ENCODE measurements around the gene TRMT10B.

TRMT10B gene

GRCh38 chr9:37784291-37784615 lies 30.6 kb downstream of the TRMT10B start:
- Histone ChIP-seq H3K9ac (ENCODE audit: low read length) (peak overlapping the region; percentile 85), H3K79me2 (ENCODE audit: low read length) (peaks cover 53% of the 10 kb centered on the region), H3K27ac (ENCODE audit: low read length) (peak overlapping the region; percentile 53; the same call in 1 of the 2 replicates), H2AFZ (ENCODE audit: low read depth, low read length) (no peak overlapping the region), H3K36me3 (replicated peaks; ENCODE audit: low read depth, low read length) (peaks cover 42% of the 10 kb centered on the region), H3K4me3 (ENCODE audit: low read length) (peak overlapping the region; percentile 97), H3K4me1 (ENCODE audit: low read length) (peaks cover 21% of the 10 kb centered on the region), H3K27me3 (ENCODE audit: low read depth, low read length) (no peaks in the 10 kb centered on the region), H4K20me1 (ENCODE audit: insufficient read depth, low read length) (no peaks in the 10 kb centered on the region), H3K4me2 (ENCODE audit: low read length) (peak overlapping the region; percentile 85), H3K9me3 (ENCODE audit: insufficient read depth, low read length) (no peaks in the 10 kb centered on the region)
- no peak for TF ChIP-seq EZH2phosphoT487 (IDR thresholded peaks at IDR 0.05; ENCODE audit: low read depth)
- TF ChIP-seq, protein P1, sequence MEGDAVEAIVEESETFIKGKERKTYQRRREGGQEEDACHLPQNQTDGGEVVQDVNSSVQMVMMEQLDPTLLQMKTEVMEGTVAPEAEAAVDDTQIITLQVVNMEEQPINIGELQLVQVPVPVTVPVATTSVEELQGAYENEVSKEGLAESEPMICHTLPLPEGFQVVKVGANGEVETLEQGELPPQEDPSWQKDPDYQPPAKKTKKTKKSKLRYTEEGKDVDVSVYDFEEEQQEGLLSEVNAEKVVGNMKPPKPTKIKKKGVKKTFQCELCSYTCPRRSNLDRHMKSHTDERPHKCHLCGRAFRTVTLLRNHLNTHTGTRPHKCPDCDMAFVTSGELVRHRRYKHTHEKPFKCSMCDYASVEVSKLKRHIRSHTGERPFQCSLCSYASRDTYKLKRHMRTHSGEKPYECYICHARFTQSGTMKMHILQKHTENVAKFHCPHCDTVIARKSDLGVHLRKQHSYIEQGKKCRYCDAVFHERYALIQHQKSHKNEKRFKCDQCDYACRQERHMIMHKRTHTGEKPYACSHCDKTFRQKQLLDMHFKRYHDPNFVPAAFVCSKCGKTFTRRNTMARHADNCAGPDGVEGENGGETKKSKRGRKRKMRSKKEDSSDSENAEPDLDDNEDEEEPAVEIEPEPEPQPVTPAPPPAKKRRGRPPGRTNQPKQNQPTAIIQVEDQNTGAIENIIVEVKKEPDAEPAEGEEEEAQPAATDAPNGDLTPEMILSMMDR (IDR thresholded peaks at IDR 0.05; ENCODE audit: low read depth, low read length) = no peak

GRCh38 chr9:37784616-37785483 lies 31.2 kb downstream of the TRMT10B start, which contains the start of gene EXOSC3:
EXOSC3 (minus strand) TSS chr9:37785064; CDS start chr9:37785044, 20 bp downstream.
- Histone ChIP-seq H4K20me1 (ENCODE audit: insufficient read depth, low read length) (no peaks in the 10 kb centered on the region), H3K9me3 (ENCODE audit: insufficient read depth, low read length) (no peaks in the 10 kb centered on the region), H3K4me1 (ENCODE audit: low read length) (peaks cover 21% of the 10 kb centered on the region), H3K36me3 (replicated peaks; ENCODE audit: low read depth, low read length) (peaks cover 36% of the 10 kb centered on the region), H2AFZ (ENCODE audit: low read depth, low read length) (peak within 1 kb of the TSS; percentile 86), H3K4me3 (ENCODE audit: low read length) (peak within 1 kb of the TSS; percentile 97), H3K79me2 (ENCODE audit: low read length) (peaks cover 53% of the 10 kb centered on the region), H3K27me3 (ENCODE audit: low read depth, low read length) (no peaks in the 10 kb centered on the region), H3K9ac (ENCODE audit: low read length) (peak within 1 kb of the TSS; percentile 85), H3K27ac (ENCODE audit: low read length) (peak within 1 kb of the TSS; percentile 53), H3K4me2 (ENCODE audit: low read length) (peak within 1 kb of the TSS; percentile 85)
- TF ChIP-seq, protein P1 (IDR thresholded peaks at IDR 0.05; ENCODE audit: low read depth, low read length) = no peak
- no peak for TF ChIP-seq EZH2phosphoT487 (IDR thresholded peaks at IDR 0.05; ENCODE audit: low read depth)

DNA sequence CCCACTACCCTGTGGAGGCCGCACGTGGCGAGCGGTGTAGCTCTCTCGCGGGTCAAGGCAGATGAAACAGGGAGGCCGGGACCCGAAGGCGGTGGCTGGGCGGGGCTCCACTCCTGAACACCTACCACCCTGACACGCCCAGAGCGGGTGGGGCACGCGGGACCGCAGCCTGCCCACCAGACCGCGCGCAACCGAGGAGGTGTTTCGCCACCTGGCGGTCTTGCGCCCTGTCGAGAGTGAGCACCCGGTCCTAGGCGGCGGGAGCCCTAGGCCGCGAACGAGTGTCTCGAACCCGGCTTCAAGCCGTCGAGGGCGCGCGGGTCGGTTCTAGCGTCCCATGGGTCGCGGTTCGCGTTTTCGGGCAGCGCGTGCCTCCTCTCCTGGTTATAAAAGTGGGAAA lies 33.5 kb downstream of the TRMT10B start:
- Histone ChIP-seq H3K27me3 (ENCODE audit: low read depth, low read length) (no peaks in the 10 kb centered on the region), H3K27ac (ENCODE audit: low read length) (no peak overlapping the region), H3K9ac (ENCODE audit: low read length) (no peak overlapping the region), H3K4me3 (ENCODE audit: low read length) (no peak overlapping the region), H3K36me3 (replicated peaks; ENCODE audit: low read depth, low read length) (peaks cover 14% of the 10 kb centered on the region), H3K4me2 (ENCODE audit: low read length) (no peak overlapping the region), H4K20me1 (ENCODE audit: insufficient read depth, low read length) (no peaks in the 10 kb centered on the region), H3K4me1 (ENCODE audit: low read length) (peaks cover 21% of the 10 kb centered on the region), H3K79me2 (ENCODE audit: low read length) (peaks cover 38% of the 10 kb centered on the region), H3K9me3 (ENCODE audit: insufficient read depth, low read length) (no peaks in the 10 kb centered on the region), H2AFZ (ENCODE audit: low read depth, low read length) (no peak overlapping the region)
- TF ChIP-seq, protein P1 (IDR thresholded peaks at IDR 0.05; ENCODE audit: low read depth, low read length) = no peak
- no peak for TF ChIP-seq EZH2phosphoT487 (IDR thresholded peaks at IDR 0.05; ENCODE audit: low read depth)

DNA sequence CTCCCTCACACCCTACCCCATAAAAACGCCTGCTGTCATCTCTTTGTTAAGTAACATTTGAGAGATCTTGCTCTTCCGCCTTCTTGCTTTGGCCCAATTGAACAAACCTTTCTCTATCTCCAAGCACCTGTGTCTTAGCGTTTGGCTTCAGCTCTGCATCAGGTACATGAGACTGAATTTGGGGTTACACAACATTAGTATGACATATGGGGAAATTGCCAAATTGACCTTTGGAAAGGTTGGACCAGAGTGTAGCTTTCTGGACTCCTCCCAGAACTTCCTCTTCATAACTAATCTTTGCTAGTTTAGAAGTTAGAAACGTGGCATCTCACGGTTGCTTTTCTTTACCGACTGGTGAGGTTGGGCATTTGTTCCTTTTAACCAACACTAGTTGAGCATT lies 34.7 kb downstream of the TRMT10B start:
- Histone ChIP-seq H3K4me1 (ENCODE audit: low read length) (peaks cover 11% of the 10 kb centered on the region), H4K20me1 (ENCODE audit: insufficient read depth, low read length) (no peaks in the 10 kb centered on the region), H3K9me3 (ENCODE audit: insufficient read depth, low read length) (no peaks in the 10 kb centered on the region), H3K9ac (ENCODE audit: low read length) (no peak overlapping the region), H3K4me2 (ENCODE audit: low read length) (no peak overlapping the region), H3K36me3 (replicated peaks; ENCODE audit: low read depth, low read length) (peaks cover 1% of the 10 kb centered on the region), H2AFZ (ENCODE audit: low read depth, low read length) (no peak overlapping the region), H3K4me3 (ENCODE audit: low read length) (no peak overlapping the region), H3K27me3 (ENCODE audit: low read depth, low read length) (no peaks in the 10 kb centered on the region), H3K27ac (ENCODE audit: low read length) (no peak overlapping the region), H3K79me2 (ENCODE audit: low read length) (peaks cover 25% of the 10 kb centered on the region)
- TF ChIP-seq EZH2phosphoT487 (IDR thresholded peaks at IDR 0.05; ENCODE audit: low read depth) = no peak
- TF ChIP-seq, protein P1 (IDR thresholded peaks at IDR 0.05; ENCODE audit: low read depth, low read length) = no peak
